ENCODE results near the gene SYNJ2. TPM values are rescaled to one million over a fixed set of nuclear protein-coding genes. Genes with fewer than 3 reads are reported as not detected.
A peak's percentile ranks its signal among the peaks of the same experiment; 100 is the strongest.
"Not testable (repeated sequence)": the region's sequence is repeated elsewhere in the genome, so short reads cannot be mapped to it uniquely, and the experiment has no call there.

SYNJ2 gene, protein sequence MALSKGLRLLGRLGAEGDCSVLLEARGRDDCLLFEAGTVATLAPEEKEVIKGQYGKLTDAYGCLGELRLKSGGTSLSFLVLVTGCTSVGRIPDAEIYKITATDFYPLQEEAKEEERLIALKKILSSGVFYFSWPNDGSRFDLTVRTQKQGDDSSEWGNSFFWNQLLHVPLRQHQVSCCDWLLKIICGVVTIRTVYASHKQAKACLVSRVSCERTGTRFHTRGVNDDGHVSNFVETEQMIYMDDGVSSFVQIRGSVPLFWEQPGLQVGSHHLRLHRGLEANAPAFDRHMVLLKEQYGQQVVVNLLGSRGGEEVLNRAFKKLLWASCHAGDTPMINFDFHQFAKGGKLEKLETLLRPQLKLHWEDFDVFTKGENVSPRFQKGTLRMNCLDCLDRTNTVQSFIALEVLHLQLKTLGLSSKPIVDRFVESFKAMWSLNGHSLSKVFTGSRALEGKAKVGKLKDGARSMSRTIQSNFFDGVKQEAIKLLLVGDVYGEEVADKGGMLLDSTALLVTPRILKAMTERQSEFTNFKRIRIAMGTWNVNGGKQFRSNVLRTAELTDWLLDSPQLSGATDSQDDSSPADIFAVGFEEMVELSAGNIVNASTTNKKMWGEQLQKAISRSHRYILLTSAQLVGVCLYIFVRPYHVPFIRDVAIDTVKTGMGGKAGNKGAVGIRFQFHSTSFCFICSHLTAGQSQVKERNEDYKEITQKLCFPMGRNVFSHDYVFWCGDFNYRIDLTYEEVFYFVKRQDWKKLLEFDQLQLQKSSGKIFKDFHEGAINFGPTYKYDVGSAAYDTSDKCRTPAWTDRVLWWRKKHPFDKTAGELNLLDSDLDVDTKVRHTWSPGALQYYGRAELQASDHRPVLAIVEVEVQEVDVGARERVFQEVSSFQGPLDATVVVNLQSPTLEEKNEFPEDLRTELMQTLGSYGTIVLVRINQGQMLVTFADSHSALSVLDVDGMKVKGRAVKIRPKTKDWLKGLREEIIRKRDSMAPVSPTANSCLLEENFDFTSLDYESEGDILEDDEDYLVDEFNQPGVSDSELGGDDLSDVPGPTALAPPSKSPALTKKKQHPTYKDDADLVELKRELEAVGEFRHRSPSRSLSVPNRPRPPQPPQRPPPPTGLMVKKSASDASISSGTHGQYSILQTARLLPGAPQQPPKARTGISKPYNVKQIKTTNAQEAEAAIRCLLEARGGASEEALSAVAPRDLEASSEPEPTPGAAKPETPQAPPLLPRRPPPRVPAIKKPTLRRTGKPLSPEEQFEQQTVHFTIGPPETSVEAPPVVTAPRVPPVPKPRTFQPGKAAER (N-terminal part only)
- total RNA-seq = 10 to 100 TPM; 28.0 to 32.0 TPM

DNA sequence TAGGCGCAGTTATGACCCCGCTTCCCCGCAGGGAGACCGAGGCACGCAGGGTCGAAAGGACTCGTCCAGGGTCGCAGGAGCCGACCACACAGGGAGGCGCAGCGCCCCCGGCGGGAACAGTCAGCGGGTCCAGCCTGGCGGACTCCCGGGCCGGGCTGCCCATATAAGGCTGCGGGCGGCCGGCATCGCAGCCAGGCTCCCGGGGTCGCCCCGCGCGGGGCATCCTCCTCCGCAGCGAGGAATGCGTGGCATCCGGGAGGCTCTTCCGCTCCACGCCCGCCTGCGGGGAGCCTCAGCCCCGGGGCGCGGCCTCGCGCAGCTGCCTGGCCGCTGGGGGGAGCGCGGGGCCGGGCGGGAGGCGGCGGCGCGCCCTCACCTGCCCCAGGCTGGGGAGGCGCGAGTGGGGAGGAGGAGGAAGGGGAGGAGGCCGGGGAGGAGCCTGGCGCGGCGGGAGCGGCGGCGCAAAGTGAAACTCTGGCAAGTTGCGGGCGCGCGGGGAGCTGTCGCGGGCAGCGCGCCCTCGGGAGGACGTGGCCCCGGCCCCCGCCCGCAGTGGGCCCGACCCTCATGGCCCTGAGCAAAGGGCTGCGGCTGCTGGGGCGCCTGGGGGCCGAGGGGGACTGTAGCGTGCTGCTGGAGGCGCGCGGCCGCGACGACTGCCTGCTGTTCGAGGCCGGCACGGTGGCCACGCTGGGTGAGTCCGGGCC is at the start of gene SYNJ2:
TSS of gene SYNJ2 (plus strand) at position 469 of the 707 bp plus-strand sequence. CDS start at position 568, 99 bp downstream.
- ATAC-seq (replicated peaks) = peak; percentile 88
- Mint-ChIP-seq H3K27ac (peak within 1 kb of the TSS; percentile 87), H3K36me3 (ENCODE audit: low read depth) (peaks cover 11% of the 10 kb centered on the region), H3K9me3 (no peaks in the 10 kb centered on the region), H3K4me3 (peak within 1 kb of the TSS; percentile 87), H3K27me3 (no peaks in the 10 kb centered on the region), H3K4me1 (peaks cover 5% of the 10 kb centered on the region)

DNA sequence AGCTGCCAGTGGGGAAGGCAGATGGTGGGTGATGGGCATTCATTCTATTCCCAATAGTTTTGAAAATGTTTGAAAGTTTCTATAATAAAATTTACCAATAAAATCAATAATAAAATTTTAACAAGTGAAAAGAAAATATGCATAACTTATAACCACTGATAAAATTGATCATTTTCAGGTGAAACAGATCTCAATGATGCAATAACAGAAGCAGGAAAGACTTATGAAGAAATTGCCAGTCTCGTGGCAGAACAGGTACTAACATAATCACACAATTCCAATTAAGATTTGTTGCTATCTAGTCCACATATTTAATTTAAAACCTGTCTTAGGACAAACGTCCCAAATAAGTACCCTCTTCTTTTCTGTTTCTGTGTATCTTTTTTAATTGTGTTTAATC is 45.9 kb upstream of the SYNJ2 start:
- no peaks in the 10 kb centered on the region for H3K27me3 Mint-ChIP-seq
- no peak for ATAC-seq (replicated peaks)
- peaks cover 98% of the 10 kb centered on the region for H3K36me3 Mint-ChIP-seq (ENCODE audit: low read depth)
- no peak overlapping the region for H3K4me3 Mint-ChIP-seq
- H3K4me1 Mint-ChIP-seq = peaks cover 16% of the 10 kb centered on the region
- peak overlapping the region; percentile 61 for H3K27ac Mint-ChIP-seq
- H3K9me3 Mint-ChIP-seq = no peaks in the 10 kb centered on the region

GRCh38 chr6:157937318-157937717 is 44.3 kb upstream of the SYNJ2 start:
- H3K27ac Mint-ChIP-seq = no peak overlapping the region
- peaks cover 18% of the 10 kb centered on the region for H3K4me1 Mint-ChIP-seq
- H3K4me3 Mint-ChIP-seq = no peak overlapping the region
- H3K27me3 Mint-ChIP-seq = no peaks in the 10 kb centered on the region
- peaks cover 98% of the 10 kb centered on the region for H3K36me3 Mint-ChIP-seq (ENCODE audit: low read depth)
- no peaks in the 10 kb centered on the region for H3K9me3 Mint-ChIP-seq
- no peak for ATAC-seq (replicated peaks)

GRCh38 chr6:157937916-157938315 is 43.7 kb upstream of the SYNJ2 start:
- Mint-ChIP-seq H3K36me3 (ENCODE audit: low read depth) (peaks cover 98% of the 10 kb centered on the region), H3K9me3 (no peaks in the 10 kb centered on the region), H3K27ac (no peak overlapping the region)

GRCh38 chr6:157940375-157941036 is 41.2 kb upstream of the SYNJ2 start:
- not testable (repeated sequence) for H3K27me3 Mint-ChIP-seq, H3K9me3 Mint-ChIP-seq
- Mint-ChIP-seq H3K36me3 (ENCODE audit: low read depth) (peaks cover 98% of the 10 kb centered on the region), H3K27ac (peak overlapping the region; percentile 87), H3K4me1 (peaks cover 22% of the 10 kb centered on the region), H3K4me3 (peak overlapping the region; percentile 22)
- peak; percentile 81 for ATAC-seq (replicated peaks)

More at GRCh38 chr6:157937916-157938315, 43.7 kb upstream of the SYNJ2 start:
- H3K27me3 Mint-ChIP-seq = no peaks in the 10 kb centered on the region
- H3K4me1 Mint-ChIP-seq = peaks cover 18% of the 10 kb centered on the region
- no peak overlapping the region for H3K4me3 Mint-ChIP-seq
- ATAC-seq (replicated peaks) = no peak

GRCh38 chr6:157941101-157941863 is 40.4 kb upstream of the SYNJ2 start:
- H3K4me3 Mint-ChIP-seq = peak overlapping the region; percentile 22
- peaks cover 29% of the 10 kb centered on the region for H3K4me1 Mint-ChIP-seq
- peaks cover 98% of the 10 kb centered on the region for H3K36me3 Mint-ChIP-seq (ENCODE audit: low read depth)
- H3K9me3 Mint-ChIP-seq = no peaks in the 10 kb centered on the region
- no peaks in the 10 kb centered on the region for H3K27me3 Mint-ChIP-seq
- peak overlapping the region; percentile 87 for H3K27ac Mint-ChIP-seq
- ATAC-seq (replicated peaks) = no peak

GRCh38 chr6:157942351-157942750 is 39.3 kb upstream of the SYNJ2 start:
- H3K4me1 Mint-ChIP-seq = peaks cover 32% of the 10 kb centered on the region
- peak overlapping the region; percentile 65 for H3K27ac Mint-ChIP-seq
- H3K4me3 Mint-ChIP-seq = no peak overlapping the region
- H3K27me3 Mint-ChIP-seq = no peaks in the 10 kb centered on the region
- ATAC-seq (replicated peaks) = no peak
- H3K9me3 Mint-ChIP-seq = no peaks in the 10 kb centered on the region
- H3K36me3 Mint-ChIP-seq (ENCODE audit: low read depth) = peaks cover 100% of the 10 kb centered on the region

- Mint-ChIP-seq H3K4me1 (peaks cover 32% of the 10 kb centered on the region), H3K27me3 (no peaks in the 10 kb centered on the region), H3K9me3 (no peaks in the 10 kb centered on the region), H3K27ac (peak overlapping the region; percentile 87), H3K4me3 (no peak overlapping the region), H3K36me3 (ENCODE audit: low read depth) (peaks cover 100% of the 10 kb centered on the region)
- no peak for ATAC-seq (replicated peaks)
These were observed 38.3 kb upstream of the SYNJ2 start for GRCh38 chr6:157943249-157943963.

DNA sequence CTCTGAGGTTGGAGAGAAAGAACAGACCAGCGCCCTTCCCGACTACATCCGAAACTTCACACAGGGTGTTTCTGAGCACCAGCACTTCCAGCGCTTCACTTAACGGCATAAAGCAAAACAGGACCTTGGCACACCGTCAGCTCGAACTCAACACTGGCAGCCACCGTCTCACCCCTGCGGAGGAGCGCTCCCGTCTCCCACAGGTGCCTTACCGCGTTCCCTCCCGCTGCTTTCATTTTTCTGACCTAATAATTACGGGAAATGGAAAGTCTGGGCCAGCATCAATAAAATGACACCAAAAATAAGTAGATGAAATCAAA is 37.7 kb upstream of the SYNJ2 start:
- Mint-ChIP-seq H3K27ac (peak overlapping the region; percentile 87), H3K4me3 (no peak overlapping the region), H3K9me3 (no peaks in the 10 kb centered on the region), H3K4me1 (peaks cover 32% of the 10 kb centered on the region), H3K36me3 (ENCODE audit: low read depth) (peaks cover 99% of the 10 kb centered on the region), H3K27me3 (no peaks in the 10 kb centered on the region)
- no peak for ATAC-seq (replicated peaks)

- peak; percentile 73 for ATAC-seq (replicated peaks)
- Mint-ChIP-seq H3K27me3 (no peaks in the 10 kb centered on the region), H3K4me1 (peaks cover 25% of the 10 kb centered on the region), H3K9me3 (no peaks in the 10 kb centered on the region), H3K27ac (peak overlapping the region; percentile 87), H3K36me3 (ENCODE audit: low read depth) (peaks cover 86% of the 10 kb centered on the region), H3K4me3 (peak overlapping the region; percentile 44)
These were observed 36.4 kb upstream of the SYNJ2 start for GRCh38 chr6:157944983-157945931.

- H3K27me3 Mint-ChIP-seq = no peaks in the 10 kb centered on the region
- peaks cover 77% of the 10 kb centered on the region for H3K36me3 Mint-ChIP-seq (ENCODE audit: low read depth)
- H3K4me1 Mint-ChIP-seq = peaks cover 24% of the 10 kb centered on the region
- peak overlapping the region; percentile 87 for H3K27ac Mint-ChIP-seq
- ATAC-seq (replicated peaks) = no peak
- peak overlapping the region; percentile 44 for H3K4me3 Mint-ChIP-seq
- H3K9me3 Mint-ChIP-seq = peaks cover 5% of the 10 kb centered on the region
These were observed 35.5 kb upstream of the SYNJ2 start for GRCh38 chr6:157946053-157946617.

Measured in activated T-helper 17 cell treated with anti-CD3 and anti-CD28 coated beads, Interleukin-2, amount 50 U/mL, for 72 hours (primary cell).